AG09309 (cell line): Measurements from ENCODE around the gene MAFG.

Experiments used
- DNase-seq: peaks from one replicate; pipeline ENCODE4 v3.0.0-alpha.2; 2010; ENCODE audit warnings: low read depth
- H3K4me3 ChIP-seq: 2 replicates; pipeline ENCODE4 v1.5.1; 2011; ENCODE audit warnings: mild to moderate bottlenecking, low read depth, low read length, moderate library complexity; ENCODE audit not compliant: control insufficient read depth
- CTCF ChIP-seq: IDR thresholded peaks from 2 replicates; pipeline ENCODE4 v1.5.1; 2011; ENCODE audit warnings: mild to moderate bottlenecking, low read depth, low read length, inconsistent platforms; ENCODE audit not compliant: insufficient read depth, control insufficient read depth; ENCODE audit errors: missing control alignments

The MAFG gene

GRCh38 chr17:81967533-81968395 lies 40.2 kb upstream of the MAFG start:
- peak overlapping the region; percentile 6; the same call in 1 of the 2 replicates for H3K4me3 ChIP-seq
- no peak for TF ChIP-seq CTCF
- DNase-seq, result no peak

GRCh38 chr17:81967244-81967532 lies 39.7 kb upstream of the MAFG start:
- DNase-seq, result no peak
- H3K4me3 ChIP-seq, result no peak overlapping the region
- no peak for TF ChIP-seq CTCF

GRCh38 chr17:81966343-81967243 lies 39.1 kb upstream of the MAFG start:
- TF ChIP-seq CTCF, result no peak
- DNase-seq, result no peak
- no peak overlapping the region for H3K4me3 ChIP-seq

- DNase-seq, result no peak
- TF ChIP-seq CTCF, result no peak
- no peak overlapping the region for H3K4me3 ChIP-seq
These were observed 36.7 kb upstream of the MAFG start for GRCh38 chr17:81964081-81964849.

GRCh38 chr17:81962499-81963441 lies 35.2 kb upstream of the MAFG start:
- DNase-seq, result no peak
- TF ChIP-seq CTCF, result no peak
- H3K4me3 ChIP-seq, result no peak overlapping the region
